IPS DF 4.7 (cell line): ENCODE data around the gene ZNF367.

ENCODE experiments used
- DNase-seq: peaks from one replicate; pipeline ENCODE4 v3.0.0-alpha.2; 2013; ENCODE audit warnings: low spot score; ENCODE audit errors: extremely low read depth

Gene ZNF367

DNA sequence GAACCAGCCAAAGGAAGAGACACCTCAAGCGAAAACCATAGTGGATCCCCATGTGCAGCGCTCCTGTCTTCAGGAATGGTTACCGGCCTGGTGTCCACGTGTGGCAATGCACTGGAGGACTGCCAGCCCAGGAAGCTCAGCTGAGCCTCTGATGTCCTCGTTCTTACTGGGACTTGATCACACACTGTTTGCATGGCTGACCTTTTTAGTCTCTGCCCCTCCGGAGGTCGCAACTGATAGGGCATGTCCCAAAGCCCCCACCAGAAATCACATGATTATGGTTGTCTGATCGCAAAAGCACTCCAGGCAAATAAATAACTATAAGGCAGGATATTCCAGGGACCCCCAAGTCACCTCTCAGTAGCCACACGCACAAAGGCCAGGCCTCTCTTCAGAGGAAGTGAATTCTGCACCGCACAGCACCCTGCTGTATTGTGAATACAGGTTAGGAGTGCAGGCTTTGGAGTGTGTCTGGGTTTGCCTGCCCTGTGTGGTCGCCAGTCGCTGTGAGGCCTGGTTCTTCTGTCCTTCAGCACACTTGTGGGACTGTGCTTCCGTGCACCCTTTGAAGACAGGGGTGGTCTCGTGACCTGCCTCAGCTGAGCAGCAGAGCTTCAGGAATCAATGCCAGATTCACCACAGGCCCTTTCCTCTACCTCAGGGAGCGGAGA is 18.4 kb upstream of the ZNF367 start:
- no peak for DNase-seq

DNA sequence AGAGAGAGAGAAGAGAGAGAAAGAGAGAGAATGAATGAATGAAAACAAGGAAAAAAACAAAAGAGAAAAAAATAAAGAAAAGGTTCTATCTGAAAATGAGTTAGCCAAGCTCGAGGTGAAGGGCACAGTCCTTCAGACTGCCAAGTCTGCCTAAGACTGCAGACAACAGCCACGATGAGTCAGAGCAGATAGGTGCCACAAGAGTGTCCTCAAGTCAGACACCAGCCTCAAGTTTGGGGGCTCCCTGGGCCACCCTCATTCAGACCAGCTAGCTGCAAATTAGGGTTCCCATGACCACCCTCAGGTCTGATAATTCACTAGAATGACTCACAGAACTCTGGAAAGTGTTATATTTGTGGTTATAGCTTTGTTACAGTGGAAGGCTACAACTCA is 17.9 kb upstream of the ZNF367 start:
- no peak for DNase-seq

DNA sequence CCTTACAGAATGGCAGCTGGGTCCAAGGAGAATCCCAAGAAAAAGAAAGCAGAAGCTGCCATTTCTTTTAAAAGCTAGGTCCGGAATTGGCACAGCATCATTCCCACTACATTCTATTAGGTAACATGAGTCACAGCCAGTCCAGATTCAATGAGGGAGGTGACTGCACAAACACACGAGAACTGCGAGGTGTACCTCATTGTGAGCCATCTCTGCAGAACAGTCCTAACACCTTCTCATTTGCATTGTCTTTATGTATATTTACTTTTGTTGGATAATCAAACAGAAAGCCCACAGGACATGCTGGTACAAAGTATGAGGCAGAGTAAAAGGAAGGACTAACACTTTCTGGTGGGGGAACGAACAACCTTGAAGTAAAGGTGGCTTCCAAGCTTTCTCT is 17.2 kb upstream of the ZNF367 start:
- DNase-seq: no peak

DNA sequence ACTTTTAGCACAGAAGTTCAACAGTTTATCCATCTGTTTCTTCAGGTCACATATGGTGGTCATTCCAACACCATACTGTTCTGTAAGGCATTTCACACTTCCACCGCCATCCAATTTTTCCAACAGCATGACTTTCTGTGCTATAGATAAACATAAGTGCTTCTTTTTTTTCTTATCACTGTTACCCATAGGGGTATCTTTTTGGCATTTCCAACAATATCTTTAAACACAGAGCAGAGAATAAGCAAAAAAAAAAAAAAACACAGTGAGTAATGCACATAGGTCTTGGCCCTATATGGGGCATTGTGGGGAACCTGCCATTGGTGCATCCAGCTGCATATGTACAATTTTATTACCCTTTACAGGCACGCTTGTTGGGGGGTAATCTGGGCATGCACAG is 12.2 kb upstream of the ZNF367 start:
- DNase-seq: no peak

DNA sequence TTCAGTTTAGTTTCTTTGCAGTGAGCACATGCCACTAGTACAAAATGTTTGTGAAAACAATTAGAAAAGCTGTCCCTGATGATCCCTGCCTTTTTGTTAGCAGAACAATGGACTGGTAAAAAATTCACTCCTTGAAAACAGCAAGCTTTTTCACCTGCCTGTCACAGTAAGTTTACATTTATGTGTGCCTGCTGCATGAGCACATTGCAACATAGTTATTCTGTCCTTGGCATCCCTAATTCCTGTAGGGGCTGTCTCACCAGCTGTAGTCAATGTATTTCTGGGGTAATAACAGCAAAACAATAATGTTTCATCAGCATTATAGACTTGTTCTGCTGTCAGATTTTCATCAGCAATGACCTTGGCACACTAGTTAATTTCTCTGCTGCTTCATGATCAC is 11.6 kb upstream of the ZNF367 start:
- no peak for DNase-seq

DNA sequence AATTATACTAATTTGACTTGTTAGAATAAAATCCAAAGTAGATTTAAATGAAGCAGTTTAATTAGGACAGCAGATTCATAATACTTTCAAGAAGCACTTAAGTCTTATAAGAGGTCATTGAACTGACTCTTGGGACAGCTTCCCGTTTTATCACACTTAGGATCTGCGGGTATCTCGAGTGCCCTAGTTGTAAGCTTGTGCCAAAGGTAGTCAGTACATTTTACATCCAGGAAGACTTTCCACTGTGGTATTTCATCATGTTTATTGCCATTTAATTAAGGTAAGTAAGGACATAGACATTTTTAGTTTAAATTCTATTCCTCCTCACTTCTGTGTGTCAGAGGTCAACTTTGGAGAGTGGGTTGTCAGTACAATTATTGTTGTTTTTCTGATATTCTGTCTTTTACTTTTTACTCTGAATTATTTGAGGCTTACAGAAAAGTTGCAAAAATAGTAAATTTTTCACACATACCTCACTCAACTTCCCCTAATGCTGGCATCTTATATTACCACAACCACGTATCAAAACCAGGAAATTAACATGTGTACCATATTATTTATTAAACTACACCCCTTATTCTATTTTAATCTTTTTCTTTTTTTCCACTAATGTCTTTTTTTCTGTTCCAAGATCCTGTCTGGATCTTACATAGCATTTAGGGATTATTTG is 7.5 kb upstream of the ZNF367 start:
- no peak for DNase-seq

DNA sequence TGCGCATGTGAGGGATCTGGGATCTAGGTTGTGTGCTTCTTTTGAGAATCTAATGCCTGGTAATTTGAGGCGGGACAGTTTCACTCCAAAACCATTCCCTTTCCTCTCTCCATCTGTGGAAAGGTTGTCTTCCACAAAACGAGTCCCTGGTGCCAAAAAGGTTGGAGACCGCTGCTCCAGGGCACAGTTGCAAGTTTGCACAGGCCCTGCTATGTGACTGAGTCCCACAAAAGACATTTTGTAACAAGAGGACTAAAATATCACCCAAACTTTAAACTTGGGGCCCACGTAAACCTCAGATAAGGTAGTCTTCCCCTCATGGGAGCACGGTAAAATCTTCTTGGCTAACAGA is 5.8 kb upstream of the ZNF367 start:
- no peak for DNase-seq

DNA sequence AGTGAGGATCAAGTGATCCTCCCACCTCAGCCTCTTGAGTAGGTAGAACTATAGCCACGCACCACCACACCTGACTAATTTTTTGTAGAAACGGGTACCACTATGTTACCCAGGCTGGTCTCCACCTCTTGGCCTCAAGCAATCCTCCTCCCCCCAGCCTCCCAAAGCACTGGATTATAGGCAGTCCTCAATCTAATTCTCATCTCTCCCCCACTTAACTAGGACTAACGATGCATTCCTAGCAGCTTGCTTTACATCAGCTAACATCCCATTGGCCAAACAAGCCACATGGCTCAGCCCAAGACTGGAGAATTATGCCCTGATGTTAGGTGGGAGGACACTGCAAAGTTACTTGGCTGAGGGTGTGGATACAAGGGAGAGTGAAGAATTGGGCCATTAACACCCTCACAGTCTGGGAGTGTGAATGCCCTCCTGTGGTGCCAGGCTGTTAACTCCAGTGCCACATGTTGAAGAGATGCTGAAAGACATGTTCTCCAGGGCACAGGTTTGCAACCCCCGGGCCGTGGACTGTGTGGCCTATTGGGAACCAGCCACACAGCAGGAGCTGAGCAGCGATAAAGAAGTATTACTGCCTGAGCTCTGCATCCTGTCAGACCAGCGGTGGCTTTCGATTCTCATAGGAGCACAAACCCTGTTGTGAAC is 5.3 kb upstream of the ZNF367 start:
- DNase-seq: no peak

DNA sequence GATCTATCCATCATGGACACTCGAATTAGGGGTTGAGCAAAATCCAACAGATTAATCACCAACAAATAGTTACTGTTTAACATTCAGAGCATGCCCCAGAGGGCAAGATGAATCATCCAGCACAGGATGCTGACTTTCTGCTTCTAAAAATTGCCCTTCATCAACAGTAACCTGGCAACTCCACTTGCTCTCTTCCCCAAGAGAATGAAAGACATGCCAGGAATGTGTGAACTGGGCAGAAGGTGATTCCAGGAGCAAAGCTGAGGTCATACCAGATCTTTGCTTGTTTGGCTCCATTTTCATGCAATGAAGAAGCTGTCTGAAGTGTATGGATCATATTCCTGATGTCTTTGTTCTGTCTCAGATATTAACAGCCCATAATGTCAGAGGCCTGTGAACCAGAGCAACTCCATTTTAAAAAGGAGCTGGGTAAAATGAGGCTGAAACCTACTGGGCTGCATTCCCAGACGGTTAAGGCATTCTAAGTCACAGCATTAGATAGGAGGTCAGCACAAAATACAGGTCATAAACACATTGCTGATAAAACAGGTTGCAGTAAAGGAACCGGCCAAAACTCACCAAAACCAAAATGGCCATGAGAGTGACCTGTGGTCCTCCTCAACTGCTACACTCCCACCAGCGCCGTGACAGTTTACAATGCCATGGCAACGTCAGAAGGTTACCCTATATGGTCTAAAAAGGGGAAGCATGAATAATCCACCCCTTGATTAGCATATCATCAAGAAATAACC is 2.5 kb upstream of the ZNF367 start:
- DNase-seq: no peak

DNA sequence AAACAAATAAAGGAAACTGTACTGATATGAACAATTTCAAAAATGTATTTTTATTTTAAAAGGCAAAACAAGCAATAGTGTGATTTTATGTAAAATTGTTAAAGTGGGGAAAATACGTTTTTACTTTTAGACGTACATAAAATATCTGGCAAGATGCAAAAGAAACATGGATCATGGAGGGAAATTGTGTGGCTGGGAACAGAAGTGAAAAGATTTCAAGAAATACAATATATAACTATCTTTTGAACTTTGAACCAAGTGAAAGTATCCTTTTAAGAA is 1.5 kb upstream of the ZNF367 start:
- no peak for DNase-seq

DNA sequence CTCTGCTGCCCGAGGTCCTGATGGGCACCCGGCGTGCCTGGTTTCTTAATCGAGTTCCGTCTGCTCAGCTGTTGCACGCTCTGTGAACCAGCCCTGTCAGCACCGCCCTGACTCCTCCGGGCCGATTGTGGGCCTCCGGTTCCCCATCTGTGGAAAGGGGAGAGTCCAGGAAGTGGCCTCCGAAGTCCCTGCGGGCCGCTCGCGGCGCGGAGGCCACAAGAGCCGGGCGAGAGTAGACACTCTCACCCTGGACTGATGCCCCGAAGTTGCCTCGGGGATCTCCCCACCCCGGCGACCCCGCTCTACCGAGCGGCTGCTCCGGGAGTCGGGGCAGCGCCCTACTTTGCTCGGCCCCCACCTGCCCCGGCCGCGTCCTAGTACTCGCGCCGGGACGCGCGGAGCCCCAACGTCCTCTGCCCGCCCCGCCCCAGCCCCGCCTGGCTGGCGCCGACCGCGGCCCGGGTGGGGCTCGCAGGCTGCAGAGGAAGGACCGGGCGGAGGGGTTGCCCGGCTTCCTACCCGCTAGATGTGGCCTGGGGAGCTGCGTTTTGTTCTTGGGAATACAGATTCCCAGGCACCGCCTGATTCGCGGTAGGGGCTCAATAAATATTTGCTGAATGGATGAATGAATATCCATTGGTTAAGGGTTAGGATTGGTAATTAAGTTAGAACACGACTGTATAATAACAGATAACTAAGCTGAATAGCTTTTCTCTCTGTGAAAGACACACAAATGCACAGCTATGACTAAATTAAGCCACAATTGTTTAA is 935 bp upstream of the ZNF367 start:
- no peak for DNase-seq

DNA sequence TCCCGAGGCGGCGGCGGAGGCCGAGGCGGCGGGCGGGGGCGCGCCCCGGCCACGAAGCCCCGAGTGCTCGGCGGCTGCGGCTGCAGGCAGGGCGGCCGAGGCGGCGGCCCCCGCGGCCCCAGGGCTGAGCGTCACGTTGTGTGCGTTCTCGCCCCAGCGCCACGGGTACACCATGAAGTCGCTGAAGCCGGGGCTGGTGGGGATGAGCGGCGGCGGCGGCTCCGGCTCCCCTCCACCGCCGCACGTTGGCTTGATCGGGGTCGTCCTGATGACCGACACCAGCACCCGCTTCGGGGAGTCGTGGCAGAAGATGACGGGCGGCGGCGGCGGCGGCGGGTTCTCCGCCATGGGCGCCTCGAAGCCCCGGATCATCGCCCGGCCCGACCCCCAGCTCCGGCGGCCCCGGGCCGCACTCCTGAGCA is 498 bp downstream of the ZNF367 start:
- DNase-seq: no peak

DNA sequence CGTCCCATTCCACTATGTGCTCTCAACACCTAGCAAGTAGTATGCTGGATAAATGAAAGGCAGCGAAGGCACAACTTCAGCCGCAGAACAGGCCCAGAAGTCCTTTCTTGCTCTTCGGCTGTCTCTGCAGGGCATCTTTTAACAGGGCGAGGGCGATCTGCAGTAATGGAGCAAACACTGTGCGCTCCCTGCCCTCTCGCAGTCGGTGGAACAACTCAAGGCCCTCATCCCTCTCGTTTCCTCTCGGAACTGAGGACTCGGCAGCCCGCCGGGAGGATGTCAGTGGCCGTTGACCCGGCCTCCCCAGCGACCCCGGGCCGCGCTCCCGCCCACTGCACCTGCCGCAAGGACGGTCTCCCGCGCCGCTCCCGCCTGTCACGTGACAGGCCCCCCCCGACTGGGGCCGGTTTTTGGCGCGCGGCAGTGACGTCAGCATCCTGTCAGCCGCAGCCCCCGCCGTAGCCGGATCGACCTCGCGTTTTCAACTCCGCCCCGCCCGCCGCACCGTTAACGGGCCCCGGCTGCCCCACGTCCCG is 1.1 kb downstream of the ZNF367 start:
- no peak for DNase-seq

DNA sequence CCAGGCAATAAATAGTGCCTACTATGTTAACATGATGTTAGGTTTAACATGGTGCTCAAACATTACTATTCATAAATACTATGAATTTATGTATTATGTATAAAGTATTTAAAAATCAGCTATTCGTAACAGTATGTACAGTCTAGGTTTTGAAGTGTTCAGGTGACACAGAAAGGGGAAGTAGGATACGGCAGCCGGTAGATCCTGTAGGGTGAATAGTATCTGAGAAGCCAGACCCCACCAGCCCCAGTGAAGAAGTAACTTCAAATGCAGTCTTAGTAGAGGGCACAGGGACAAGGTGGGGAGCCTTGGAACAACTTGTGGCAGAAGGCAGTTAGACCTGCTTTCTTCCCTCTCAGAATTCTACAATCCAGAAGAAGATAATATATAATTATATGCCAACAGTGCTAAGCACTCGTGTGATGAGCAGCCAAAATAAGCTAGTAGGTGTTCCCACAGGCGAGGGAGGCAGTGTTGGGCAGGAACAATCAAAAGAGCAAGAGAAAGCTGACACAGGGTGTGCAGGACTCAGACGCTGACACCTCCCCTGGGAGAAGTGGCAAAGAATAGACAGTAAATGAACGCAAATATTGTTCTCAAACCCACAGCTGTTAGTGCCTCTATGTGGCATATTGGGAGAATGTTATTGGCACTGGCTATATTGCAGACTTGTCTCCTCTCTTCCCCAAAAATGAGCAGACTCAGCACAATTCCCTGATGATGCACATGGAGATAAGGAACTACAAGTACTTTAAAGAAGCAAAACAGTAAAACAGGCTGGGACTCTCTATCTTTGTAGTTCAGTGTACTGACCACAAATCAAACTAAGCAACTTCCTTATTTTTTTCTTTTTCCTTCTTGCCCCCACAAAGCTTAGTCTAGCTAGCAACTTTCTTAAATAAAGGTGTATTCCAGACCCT is 4.6 kb downstream of the ZNF367 start:
- DNase-seq: no peak

DNA sequence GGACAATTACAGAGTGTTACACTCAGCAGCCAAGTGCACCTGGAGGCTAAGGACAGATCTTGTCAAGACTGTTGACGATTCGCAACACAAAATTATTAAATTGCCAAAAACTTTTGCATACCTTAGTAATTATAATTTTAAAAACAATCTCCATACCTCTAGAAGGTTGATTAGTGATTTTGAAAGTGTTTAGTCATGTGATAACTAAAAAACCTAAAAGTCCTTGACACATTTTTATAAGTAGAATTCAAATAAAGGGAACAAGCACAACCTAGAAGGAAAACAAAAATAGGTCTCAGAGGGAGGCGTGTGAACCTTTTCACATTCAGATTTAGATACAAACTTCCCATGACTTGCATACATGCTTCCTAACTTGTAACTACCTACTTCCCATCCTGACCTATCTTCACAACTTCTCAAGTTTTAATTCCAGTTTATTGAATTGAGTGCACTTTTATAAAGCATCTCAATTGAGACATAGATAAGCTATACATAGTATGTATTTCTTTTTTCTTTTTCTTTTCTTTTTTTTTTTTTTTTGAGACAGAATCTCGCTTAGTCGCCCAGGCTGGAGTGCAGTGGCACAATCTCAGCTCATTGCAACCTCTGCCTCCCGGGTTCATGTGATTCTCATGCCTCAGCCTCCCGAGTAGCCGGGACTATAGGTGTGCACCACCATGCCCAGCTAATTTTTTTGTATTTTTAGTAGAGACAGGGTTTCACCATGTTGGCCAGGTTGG is 5.8 kb downstream of the ZNF367 start:
- no peak for DNase-seq

DNA sequence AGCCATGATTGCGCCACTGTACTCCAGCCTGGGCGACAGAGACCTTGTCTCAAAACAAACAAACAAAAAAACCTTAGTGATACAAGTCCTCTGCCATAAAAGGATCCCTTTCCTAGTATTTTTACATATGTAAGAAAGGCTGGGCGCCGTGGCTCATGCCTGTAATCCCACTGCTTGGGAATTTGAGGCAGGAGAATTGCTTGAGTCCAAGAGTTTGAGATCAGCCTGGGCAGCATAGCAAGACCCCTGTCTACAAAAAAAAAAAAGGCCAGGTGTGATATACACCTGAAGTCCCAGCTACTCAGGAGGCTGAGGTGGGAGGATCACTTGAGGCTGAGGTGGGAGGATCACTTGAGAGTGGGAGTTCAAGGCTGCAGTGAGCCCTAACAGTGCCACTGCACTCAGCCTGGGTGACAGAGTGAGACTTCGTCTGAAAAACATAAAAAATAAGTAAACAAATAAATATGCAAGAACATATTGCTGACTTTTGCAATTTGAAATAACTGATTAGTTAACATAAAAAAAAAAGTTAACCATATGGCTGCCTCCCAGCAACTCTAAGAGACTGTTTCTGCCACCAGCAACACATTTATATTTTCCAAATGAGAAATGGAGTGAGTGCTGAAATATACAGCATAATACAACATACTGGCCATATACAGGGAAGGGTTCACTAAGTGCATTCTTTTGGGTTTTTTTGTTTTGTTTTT is 6.9 kb downstream of the ZNF367 start:
- no peak for DNase-seq

DNA sequence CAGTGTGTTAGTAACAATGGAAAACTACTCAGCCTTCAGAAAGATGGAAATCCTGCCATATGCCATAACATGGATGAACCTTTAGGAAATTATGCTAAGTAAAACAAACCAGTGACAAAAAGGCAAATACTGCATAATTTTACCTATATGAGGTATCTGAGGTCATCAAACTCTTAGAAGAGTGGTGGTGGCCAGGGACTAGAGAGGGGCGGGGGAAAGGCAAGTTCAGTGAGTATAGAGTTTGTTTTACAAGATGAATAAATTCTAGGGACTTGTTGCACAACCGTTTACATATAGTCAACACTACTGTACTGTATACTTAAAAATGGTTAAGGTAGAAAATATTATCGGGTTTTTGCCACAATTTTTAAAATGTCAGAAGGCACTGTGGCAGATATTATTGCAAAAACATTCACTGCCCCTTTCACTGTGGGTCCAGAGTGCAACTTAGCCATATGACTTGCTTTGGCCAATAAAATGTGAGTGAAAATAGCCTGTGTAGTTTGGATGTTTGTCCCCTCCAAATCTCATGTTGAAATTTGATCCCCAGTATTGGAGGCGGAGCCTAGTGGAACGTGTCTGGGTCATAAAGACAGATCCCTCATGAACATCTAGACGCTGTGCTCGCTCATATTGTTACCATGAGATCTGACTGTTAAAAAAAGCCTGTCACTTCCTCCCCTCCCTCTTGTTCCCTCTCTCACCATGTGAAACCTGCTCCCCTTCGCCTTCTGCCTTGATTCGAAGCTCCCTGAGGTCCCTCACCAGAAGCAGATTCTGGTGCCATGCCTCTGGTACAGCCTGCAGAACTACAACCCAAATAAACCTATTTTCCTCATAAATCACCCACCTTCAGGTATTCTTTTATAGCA is 9.5 kb downstream of the ZNF367 start:
- no peak for DNase-seq
